T-helper 1 cell (primary cell): Measurements from ENCODE around the gene BDH1.
"Not testable (repeated sequence)": the region's sequence is repeated elsewhere in the genome, so short reads cannot be mapped to it uniquely, and the experiment has no call there.

Experiments used
- DNase-seq, 5 donors: peaks; one replicate each; pipeline ENCODE4 v3.0.0-alpha.2; 2012 to 2020

BDH1 gene

DNA sequence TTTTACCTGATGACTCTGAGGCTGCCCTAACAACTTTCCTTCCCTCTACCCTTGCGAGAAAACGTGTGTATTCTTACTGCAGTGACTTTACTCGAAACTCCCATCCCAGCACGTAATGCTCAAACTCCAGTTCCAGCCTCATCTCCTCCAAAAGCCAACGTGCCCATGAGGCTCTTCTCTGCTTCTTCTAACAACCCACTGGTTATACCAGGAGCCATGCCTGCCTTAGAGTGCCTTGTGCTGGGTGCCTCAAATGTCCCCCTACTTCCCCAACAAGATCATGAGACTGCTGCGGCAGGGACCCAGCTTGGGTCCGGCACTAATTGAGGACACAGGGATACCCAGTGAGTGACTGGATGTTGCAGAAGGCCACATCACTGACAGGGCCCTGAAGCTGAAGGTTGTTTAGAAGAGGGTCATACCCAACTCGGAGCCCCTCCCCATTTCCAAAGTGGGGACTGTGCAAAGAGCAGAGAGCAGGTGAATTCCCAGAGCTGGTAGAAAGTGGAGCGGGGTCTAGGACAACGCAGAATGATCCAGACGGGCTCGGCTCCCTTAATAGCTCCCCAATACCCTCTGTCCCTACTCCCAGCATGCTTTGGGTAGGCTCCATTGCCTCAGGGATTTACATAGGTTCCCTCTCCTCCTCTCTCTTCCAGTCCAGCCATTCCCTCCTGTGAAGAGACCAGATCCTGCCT is 71.4 kb downstream of the BDH1 start:
- DNase-seq: no peak

DNA sequence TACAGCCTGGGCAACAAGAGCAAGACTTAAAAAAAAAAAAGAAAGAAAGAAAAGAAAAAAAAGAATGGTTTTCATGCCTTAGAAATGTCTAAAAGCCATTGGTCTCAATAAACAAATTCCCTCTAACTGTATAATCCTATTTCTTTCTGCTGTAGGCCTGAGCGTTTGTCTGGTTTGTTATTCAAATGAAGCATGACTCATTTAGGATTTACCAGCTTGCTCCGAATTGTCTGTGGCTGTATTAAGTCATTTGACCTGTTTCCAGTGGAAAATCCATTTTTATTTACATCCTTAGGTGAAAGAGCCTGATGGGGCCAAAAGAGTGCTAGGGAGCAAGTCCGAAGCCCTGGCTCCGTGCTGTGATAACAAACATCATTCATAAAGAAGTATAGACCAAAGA is 73.8 kb downstream of the BDH1 start:
- no peak for DNase-seq

DNA sequence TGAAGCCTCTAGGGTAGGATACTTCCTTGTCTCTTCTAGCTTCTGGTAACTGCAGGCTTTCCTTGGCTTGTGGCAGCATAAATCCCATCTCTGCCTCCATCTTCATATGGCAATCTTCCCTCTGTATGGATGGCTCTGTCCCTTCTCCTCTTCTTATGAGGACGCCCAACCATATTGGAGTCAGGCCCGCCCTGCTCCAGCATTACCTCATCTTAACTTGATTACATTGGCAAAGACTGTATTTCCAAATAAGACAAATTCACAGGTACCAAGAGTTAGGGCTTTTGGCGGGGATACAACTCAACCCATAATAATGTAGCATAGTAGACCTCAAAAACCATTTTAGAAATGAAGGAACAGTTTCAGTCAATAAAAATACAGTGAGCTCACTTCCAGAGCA is 75.4 kb downstream of the BDH1 start:
- no peak for DNase-seq

DNA sequence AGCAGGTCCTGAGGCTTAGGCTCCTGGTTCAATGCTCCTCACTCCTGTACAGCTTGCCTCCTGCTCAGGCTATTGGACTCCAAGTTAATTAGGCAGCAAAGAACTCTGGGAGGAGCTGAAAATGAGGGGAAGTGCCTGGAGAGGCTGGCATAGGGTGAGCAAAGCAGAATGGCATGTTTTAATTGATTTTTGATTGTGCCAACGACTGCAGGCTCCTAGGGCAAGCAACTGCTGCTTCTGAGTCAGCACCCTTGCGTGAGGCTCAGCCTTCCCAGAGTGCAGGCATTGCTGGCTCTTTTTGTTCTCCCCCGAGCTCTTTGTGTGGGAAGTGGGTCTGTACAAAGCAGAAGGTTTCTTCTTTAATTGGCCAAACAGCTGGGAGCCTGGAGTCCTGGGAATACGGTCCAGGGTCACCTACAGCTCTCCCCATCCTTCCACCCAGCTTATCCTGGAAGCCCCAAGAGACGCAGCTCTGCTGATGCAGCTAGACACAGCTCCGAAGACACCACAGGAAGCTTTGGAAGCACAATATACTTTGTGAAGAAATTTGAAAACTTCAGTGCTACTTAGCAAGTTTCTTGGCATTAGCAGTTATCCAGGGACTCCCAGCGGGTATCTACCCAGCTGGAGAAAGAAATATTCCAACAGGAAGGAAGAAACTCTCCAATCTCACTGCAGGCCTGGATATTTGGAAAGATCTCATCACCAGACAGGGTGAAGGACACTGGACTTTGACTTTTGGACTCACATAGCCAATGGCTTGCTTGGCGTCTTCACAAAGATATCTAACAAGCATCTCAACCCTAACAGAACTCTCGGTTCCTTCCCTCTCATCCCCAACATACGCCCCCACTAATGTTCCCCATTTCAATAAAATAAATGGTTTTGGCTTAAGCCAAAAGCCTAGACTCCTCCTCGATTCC is 76.8 kb downstream of the BDH1 start:
- DNase-seq: no peak

DNA sequence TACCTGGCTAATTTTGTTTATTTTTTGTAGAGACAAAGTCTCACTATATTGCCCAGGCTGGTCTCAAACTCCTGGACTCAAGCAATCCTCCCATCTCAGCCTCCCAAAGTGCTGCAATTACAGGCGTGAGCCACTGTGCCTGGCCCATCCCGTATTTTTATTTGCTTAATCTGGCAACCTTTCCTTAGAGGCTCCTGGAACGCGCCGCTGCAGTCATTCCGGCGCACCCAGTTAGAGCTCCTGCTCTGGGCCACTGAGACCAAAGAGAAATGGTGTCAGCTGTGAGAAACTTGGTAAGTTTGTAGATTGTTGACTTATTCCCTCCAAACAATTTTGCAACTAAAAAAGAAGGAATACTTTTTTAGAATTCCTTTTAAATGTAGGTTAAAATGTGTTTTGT is 78.0 kb downstream of the BDH1 start:
- DNase-seq: not testable (repeated sequence)

DNA sequence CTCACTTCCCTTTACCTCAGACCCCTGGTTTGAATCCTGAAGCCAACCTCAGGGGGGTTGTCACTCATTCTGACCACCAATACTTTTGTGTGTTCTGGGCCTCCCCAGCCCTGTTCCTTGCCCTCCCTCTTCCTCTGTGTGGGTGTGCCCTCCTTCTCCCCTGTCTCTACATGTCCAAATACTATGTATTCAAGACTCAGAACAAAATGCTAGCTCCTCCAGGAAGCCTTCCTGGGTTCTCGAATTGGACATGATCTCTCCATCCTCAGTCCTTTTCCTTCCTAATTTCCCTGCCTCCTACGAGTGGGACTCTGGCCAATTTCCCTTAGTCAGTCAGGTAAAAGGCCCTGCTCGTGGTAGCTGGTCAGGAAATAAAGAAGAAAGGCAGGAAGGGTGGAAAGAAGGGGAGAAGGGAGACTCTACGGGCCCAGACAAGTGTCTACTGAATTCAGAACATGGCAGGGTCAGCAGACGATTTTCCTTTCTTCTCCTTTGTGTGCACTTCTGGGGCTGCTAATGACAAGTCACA is 79.7 kb downstream of the BDH1 start:
- DNase-seq: no peak

DNA sequence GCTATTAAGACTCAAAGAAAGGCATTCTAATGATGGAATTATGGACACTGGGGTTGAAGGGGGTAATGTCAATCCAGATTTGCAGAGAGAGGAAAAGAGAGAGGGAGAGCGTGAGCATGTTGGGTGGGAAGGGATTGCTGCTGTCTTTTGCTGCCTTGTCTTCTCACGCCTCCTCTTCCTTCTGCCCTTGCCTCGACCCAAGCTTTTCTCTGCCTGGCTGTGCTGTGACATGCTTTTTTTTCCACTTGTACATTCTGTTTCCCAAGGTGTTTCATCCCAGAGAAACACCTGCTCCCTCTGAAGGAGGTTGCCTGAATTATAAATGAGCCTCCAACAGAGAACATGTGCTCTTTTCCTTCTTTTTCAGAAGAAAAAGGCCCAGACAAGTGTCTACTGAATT is 80.3 kb downstream of the BDH1 start:
- DNase-seq: no peak

DNA sequence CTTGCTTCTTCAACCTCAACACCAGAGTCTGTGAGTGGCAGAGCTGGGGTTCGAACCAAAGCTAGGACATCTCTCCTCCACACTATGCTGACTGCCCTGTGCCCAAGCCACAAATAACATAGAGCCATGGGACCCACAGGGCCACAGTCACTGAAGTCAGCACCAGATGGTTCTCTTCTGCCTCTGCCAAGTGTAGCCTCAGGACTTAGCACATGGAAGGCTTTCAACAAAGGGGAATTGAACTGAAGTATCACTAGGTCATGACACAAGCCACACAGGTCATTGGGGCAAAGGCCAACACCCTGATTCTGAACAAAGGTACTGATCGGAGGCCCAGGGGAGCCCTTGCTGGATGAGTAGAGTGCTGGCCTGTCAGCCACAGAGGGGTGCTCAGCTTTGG is 83.6 kb downstream of the BDH1 start:
- no peak for DNase-seq

DNA sequence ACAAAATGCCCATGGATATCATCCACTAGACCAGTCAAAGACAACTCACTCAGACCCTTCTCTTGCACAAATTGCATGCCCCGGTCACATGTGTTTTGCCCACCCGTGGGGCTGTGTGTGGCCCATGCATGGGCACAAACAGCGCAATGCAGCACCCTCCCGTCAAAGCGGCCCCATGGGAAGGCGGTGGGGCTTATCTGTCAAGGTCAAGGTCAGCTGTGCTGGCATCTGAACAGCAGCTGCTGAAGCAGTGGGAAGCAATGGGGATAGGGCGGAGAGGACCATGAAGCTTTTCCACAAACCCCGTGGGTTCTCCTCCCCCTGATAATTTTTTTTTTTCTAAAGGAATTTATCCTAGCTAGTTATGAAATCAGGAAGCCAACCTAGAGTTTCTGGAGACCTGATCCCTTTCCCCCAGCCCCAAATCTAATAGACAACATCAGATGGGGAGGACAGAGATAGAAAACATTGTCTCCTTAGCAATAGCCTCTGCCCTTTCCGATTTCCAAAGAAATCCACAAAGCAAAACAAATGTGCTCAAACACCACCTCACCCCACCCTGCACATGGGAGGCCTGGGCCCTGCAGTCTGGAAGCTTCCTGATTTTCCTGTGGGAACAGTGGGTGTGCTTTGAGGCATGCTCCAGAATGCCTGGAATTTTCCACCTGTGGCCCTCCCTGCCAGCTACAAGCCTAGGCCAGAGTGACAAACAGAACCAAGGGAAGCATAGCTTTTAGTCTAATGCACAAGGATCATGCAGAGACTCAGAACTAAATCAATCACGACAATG is 84.4 kb downstream of the BDH1 start:
- no peak for DNase-seq

DNA sequence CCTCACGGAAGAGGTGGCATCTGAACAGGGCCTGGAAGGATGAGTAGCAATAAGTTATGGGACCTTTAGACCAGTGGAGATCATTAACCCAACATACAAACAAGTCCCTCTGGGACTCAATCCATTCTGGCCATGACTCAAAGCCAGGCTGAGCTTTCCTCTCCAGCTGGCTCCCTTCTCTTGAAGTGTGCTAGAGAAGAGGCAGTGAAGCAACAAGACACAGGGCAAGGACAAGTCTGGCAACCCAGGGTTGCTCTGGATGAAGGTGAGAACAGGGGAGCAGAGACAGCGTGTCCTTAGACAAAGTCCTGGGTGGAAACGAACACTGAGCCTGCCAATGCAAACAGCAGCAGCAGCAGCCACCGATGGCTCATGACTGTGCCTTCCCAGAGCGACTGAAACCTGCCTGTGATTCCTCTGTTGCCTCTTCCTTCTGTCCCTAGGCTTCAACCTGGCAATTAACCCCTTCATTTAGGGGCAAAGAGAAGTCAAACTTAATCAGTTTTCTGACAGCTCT is 86.8 kb downstream of the BDH1 start:
- DNase-seq: no peak

DNA sequence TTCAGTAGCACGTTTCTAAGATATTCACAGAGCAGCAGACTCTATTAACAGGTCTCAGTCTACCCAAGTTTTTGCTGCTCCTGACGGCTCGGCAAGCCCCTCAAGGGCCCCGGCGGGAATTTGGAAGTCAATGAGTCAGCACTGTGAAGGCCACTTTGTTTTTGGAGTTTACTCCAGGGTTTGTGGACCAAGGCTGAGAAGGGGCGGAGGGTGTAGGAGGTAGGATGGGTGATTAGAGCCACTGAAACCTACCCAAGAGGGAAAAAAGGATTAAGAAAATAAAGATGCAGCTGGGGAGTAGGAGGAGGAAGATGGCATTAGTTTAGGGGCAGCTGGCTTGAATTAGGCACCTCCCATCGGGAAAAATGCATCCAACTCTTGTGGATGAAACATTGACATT is 87.6 kb downstream of the BDH1 start:
- DNase-seq: no peak

DNA sequence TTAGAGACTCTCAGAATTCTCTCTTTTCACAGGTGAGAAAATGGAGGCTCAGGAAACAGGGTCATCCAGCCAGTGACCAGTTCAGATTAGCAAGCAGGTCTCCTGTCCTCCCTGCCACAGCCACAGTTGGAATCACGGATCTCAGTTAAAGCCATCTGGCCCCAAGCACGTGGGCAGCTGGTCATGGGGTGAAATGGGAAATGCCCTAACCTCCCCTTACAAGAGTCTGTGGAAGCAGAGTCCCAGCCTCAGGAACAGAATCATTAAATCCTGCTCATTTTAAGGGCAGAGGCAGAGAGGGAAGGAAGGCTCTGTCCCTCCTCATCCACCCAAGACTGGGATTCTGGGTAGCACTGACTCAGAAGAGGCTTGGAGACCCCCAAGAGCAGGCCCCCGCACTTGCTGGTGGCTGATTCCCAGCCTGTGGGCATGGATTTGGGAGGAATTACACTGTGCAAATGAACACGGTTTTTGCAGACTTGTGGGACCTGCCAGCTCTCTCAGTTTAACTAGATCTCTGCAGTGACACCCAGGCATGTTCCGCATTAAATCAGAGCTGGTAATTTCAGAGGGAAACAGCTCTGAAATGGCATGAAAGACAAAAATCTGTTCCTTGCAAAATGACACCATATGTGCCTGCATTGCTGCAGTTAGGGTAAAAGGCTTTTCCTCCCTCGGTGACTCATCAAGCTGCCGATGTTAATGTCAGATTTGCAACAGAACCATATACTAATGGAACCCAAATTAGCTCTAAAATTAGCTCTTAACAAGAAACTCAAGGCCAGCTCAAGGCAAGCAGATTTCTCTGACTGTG is 89.0 kb downstream of the BDH1 start:
- DNase-seq: no peak

DNA sequence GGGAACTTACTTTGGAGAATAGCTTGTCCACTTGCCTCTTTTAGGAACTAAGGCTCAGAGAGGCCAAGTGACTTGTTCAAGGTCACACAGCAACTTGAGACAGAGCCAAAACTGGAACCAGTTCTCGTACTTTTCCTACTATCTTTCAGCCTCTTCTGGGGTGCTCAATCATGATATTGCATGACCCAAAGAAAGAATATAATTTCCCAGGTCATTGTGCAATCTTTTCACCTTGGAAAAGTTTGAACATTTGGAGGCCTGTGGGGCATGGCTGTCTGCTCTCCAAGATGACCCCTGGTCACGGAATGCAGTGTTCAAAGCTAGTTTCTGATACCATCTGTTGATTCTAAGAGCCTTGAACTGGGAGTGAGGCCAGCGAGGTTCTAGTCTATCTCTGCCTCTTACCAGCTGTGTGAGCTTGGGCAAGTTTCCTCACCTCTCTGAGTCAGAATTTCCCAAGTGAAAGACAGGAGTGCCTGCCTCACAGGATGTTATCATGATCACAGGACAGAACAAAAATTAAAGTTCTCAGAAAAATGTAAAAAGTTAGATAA is 89.7 kb downstream of the BDH1 start:
- no peak for DNase-seq

DNA sequence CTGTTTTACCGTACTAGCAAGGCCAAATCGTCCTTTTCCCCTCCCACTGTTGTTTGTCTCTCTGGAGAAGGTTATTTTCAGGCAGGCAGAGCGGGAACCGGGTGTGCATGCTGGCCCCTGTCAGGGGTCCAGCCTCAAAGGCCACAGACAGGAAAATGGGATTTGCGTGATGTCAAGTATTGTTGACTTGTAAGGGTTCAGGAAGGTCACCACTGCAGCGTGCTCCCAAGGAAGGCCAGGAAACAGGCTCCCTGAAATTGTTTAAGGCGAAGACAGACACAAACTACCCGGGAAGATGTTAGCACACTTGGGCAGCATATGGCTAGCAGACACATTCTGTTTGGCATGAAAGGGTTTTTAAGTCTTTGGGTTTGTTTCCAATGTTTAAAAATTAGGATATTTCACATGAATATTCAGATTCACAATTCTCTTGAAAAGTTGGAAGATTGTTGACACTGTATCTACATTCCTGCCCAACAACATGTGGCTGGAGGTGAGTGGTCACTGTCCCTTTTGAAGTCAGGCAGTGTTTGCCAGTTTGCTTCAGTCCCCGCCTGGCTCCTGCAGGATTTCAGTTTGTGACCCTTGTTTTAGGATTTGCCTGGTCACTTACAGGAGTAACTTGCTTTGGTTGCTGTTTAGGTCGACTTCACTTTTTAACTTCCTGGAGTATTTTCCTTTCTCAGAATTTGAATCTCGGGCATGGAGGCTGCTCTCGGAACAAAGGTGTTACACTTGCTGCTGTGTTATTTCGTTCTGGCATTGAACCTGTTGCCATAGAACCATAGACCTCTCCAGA is 90.4 kb downstream of the BDH1 start:
- no peak for DNase-seq

DNA sequence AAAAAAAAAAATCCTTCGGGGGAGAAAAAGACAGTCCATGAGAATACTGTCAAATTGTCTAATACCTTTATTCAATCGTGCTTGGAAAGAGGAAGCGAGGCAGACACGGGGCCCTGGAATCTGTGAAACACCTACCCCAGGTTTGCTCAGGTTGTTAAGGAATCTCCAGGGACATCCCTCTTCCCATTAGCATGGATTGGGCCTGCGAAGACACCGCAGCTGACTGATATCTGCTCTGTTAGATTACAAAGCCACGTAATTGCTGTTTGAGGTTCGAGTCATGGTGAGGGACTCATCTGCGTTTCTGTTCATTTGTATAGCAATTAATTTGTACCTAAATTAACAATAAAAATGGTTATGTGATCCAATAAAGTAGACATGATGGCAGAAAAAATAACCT is 91.0 kb downstream of the BDH1 start:
- no peak for DNase-seq

DNA sequence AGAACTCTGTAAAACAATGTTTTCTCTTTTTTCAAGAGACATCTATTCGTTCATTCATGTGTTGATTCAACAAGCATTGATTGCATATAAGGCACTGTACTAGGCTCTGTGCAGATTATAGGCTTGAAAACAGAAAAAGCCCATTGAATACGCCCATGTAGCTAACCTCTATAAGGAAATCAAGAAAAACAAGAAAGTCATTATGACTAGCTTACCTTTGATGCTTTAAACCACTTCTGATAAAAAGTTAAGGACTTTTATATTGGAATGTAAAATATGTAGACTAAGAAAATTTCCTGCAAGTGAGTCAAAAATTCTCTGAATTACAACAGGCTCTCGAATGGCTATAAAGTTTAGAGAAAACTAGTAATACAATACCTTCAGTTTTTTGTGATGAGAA is 92.5 kb downstream of the BDH1 start:
- DNase-seq: no peak

DNA sequence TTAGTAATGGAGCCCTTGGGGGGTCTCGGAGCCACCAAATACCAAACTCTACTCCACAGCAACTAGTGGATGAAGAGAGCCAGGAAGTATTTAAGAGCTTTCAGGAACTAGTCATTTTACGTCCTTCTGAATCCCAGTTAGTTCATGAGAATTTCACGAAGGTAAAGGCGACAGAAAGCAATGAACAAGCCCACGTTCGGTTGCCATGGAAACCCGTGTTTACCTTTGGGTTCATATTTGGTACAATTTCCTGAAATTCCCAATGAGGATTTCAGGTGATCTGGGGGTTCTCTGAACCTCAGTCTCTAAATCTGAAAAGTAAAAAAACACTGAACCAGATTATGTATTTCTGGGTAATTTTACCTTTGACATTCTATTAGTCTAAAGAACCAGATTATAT is 93.0 kb downstream of the BDH1 start:
- DNase-seq: no peak

DNA sequence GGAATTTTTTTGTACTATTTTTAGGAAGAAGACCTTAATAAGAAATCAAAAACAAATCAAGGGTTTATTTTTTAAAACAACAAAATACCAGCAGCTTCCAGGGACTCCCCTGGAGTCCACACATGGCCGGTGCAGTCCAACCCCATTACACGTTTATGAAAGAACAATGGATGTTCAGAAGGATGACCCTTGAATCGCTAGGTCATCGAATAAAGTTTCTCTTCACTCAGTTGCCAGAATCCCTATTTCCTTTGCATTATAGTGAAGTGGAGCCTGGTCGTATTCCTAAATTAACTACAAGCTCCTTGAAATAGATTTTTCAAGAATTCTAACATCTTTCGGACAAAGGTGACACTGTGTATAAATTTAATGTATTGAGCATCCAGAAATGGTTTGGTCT is 95.1 kb downstream of the BDH1 start:
- no peak for DNase-seq

DNA sequence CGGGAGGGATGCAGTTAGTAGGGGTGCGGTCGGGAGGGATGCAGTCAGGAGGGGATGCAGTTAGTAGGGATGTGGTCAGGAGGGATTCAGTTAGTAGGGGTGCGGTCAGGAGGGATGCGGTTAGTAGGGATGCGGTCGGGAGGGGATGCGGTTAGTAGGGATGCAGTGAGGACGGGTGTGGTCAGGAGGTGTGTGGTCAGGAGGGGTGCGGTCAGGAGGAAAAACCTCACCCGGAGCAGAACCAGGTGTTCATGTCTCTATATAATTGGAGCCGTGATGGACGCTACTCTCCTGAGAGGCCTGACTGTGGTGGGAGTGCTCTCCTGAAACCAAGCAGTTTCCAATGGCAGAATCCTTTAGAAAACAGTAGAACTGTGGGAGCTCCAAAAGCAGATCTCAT is 95.8 kb downstream of the BDH1 start:
- DNase-seq: no peak
